Effector memory CD4-positive, alpha-beta T cell (primary cell): ENCODE measurements around the gene SYDE2.
"Not testable (repeated sequence)": the region's sequence is repeated elsewhere in the genome, so short reads cannot be mapped to it uniquely, and the experiment has no call there.

Source experiments
- DNase-seq, 3 donors: peaks; one replicate each; pipeline ENCODE4 v3.0.0-alpha.2; 2020
- H3K27ac ChIP-seq: 2 replicates; pipeline ENCODE4 v1.7.0; 2013; ENCODE audit warnings: mild to moderate bottlenecking, low read length, moderate library complexity; ENCODE audit not compliant: insufficient read depth, poor library complexity, severe bottlenecking
- H3K27me3 ChIP-seq: replicated peaks from 2 replicates; pipeline ENCODE4 v1.7.0; 2013; ENCODE audit warnings: mild to moderate bottlenecking, low read length; ENCODE audit not compliant: insufficient read depth, control insufficient read depth, poor library complexity, severe bottlenecking
- H3K36me3 ChIP-seq: 2 replicates; pipeline ENCODE4 v1.7.0; 2013; ENCODE audit warnings: mild to moderate bottlenecking, low read length, moderate library complexity; ENCODE audit not compliant: control insufficient read depth, insufficient read depth
- H3K4me1 ChIP-seq: 2 replicates; pipeline ENCODE4 v1.7.0; 2013; ENCODE audit warnings: low read length, mild to moderate bottlenecking; ENCODE audit not compliant: control insufficient read depth, insufficient read depth, poor library complexity, severe bottlenecking
- H3K4me3 ChIP-seq: 2 replicates; pipeline ENCODE4 v1.7.0; 2013; ENCODE audit warnings: low read length, low read depth, mild to moderate bottlenecking; ENCODE audit not compliant: insufficient read depth, poor library complexity, severe bottlenecking
- H3K9me3 ChIP-seq: 2 replicates; pipeline ENCODE4 v1.7.0; 2013; ENCODE audit warnings: mild to moderate bottlenecking, low read length, moderate library complexity; ENCODE audit not compliant: control insufficient read depth
- total RNA-seq, 3 donors: gene quantifications; one replicate each; lab custom pipeline; 2026; lab: John Stamatoyannopoulos, UW

The SYDE2 gene
- total RNA-seq = 5.6 to 14.0 (median 10.5) reads per million in 3 donors

- H3K27me3 ChIP-seq = no peaks in the 10 kb centered on the region
- H3K9me3 ChIP-seq = no peaks in the 10 kb centered on the region
- H3K4me3 ChIP-seq = peak within 1 kb of the TSS; percentile 75
- DNase-seq = peak; percentile 55 to 77 (median 68)
- no peaks in the 10 kb centered on the region for H3K36me3 ChIP-seq
- H3K4me1 ChIP-seq = peaks cover 4% of the 10 kb centered on the region
- H3K27ac ChIP-seq = peak within 1 kb of the TSS; percentile 92
These were observed at the start of gene SYDE2 for GRCh38 chr1:85200463-85201339. TSS of gene SYDE2 (minus strand) at chr1:85201016. CDS start at chr1:85200996, 20 bp downstream.

- not testable (repeated sequence) for H3K4me1 ChIP-seq, H3K36me3 ChIP-seq
These were observed 48.2 kb upstream of the SYDE2 start for GRCh38 chr1:85249042-85249441.

GRCh38 chr1:85245891-85246290, 45.1 kb upstream of the SYDE2 start:
- Histone ChIP-seq H3K36me3 (no peaks in the 10 kb centered on the region), H3K27ac (no peak overlapping the region), H3K4me1 (no peaks in the 10 kb centered on the region), H3K9me3 (no peaks in the 10 kb centered on the region), H3K4me3 (no peak overlapping the region), H3K27me3 (no peaks in the 10 kb centered on the region)
- DNase-seq = no peak

More at GRCh38 chr1:85249042-85249441, 48.2 kb upstream of the SYDE2 start:
- not testable (repeated sequence) for H3K4me3 ChIP-seq, H3K27me3 ChIP-seq, H3K9me3 ChIP-seq, DNase-seq, H3K27ac ChIP-seq

- H3K9me3 ChIP-seq = no peaks in the 10 kb centered on the region
- H3K4me1 ChIP-seq = peaks cover 2% of the 10 kb centered on the region
- no peaks in the 10 kb centered on the region for H3K27me3 ChIP-seq
- H3K4me3 ChIP-seq = no peak overlapping the region
- H3K27ac ChIP-seq = no peak overlapping the region
- H3K36me3 ChIP-seq = no peaks in the 10 kb centered on the region
- no peak for DNase-seq
These were observed 44.6 kb upstream of the SYDE2 start for GRCh38 chr1:85245456-85245855.

- Histone ChIP-seq H3K4me3 (no peak overlapping the region), H3K27me3 (no peaks in the 10 kb centered on the region), H3K4me1 (peaks cover 3% of the 10 kb centered on the region), H3K27ac (no peak overlapping the region), H3K36me3 (no peaks in the 10 kb centered on the region), H3K9me3 (no peaks in the 10 kb centered on the region)
- DNase-seq = no peak
These were observed 43.6 kb upstream of the SYDE2 start for GRCh38 chr1:85244271-85245061.

GRCh38 chr1:85243372-85243771, 42.6 kb upstream of the SYDE2 start:
- H3K36me3 ChIP-seq = no peaks in the 10 kb centered on the region
- H3K9me3 ChIP-seq = no peaks in the 10 kb centered on the region
- H3K27me3 ChIP-seq = no peaks in the 10 kb centered on the region
- H3K4me1 ChIP-seq = peaks cover 3% of the 10 kb centered on the region
- DNase-seq = no peak
- no peak overlapping the region for H3K27ac ChIP-seq
- H3K4me3 ChIP-seq = no peak overlapping the region

- Histone ChIP-seq H3K36me3 (no peaks in the 10 kb centered on the region), H3K4me3 (no peak overlapping the region), H3K9me3 (no peaks in the 10 kb centered on the region), H3K4me1 (peaks cover 3% of the 10 kb centered on the region), H3K27ac (no peak overlapping the region), H3K27me3 (no peaks in the 10 kb centered on the region)
- DNase-seq = no peak
These were observed 39.8 kb upstream of the SYDE2 start for GRCh38 chr1:85240643-85241042.

- H3K9me3 ChIP-seq = no peaks in the 10 kb centered on the region
These were observed 39.4 kb upstream of the SYDE2 start for GRCh38 chr1:85240174-85240601.

GRCh38 chr1:85237613-85238012, 36.8 kb upstream of the SYDE2 start:
- H3K4me1 ChIP-seq = peaks cover 3% of the 10 kb centered on the region
- no peak for DNase-seq
- H3K36me3 ChIP-seq = no peaks in the 10 kb centered on the region

More at GRCh38 chr1:85240174-85240601, 39.4 kb upstream of the SYDE2 start:
- DNase-seq = no peak
- Histone ChIP-seq H3K4me3 (no peak overlapping the region), H3K27me3 (no peaks in the 10 kb centered on the region), H3K27ac (no peak overlapping the region), H3K4me1 (peaks cover 3% of the 10 kb centered on the region), H3K36me3 (no peaks in the 10 kb centered on the region)

More at GRCh38 chr1:85237613-85238012, 36.8 kb upstream of the SYDE2 start:
- Histone ChIP-seq H3K4me3 (no peak overlapping the region), H3K9me3 (no peaks in the 10 kb centered on the region), H3K27me3 (no peaks in the 10 kb centered on the region), H3K27ac (no peak overlapping the region)
